HT-29 (cell line): ENCODE measurements around the gene TTC28. TPM values are rescaled to one million over a fixed set of nuclear protein-coding genes. Genes with fewer than 3 reads are reported as not detected.
"Not testable (repeated sequence)": the region's sequence is repeated elsewhere in the genome, so short reads cannot be mapped to it uniquely, and the experiment has no call there.

ENCODE experiments used
- DNase-seq: peaks from one replicate; pipeline ENCODE4 v3.0.0-alpha.2; 2015; ENCODE audit warnings: low spot score
- total RNA-seq: library from RNA; depleted of rRNA; stranded (reverse); fragments of >200 nt; shearing (Covaris generic); gene quantifications from 2 replicates; pipeline ENCODE4 v1.2.3, GENCODE V29; 2014

TTC28 gene
- total RNA-seq, 1 experiment from 2014 or later, result not detected

DNA sequence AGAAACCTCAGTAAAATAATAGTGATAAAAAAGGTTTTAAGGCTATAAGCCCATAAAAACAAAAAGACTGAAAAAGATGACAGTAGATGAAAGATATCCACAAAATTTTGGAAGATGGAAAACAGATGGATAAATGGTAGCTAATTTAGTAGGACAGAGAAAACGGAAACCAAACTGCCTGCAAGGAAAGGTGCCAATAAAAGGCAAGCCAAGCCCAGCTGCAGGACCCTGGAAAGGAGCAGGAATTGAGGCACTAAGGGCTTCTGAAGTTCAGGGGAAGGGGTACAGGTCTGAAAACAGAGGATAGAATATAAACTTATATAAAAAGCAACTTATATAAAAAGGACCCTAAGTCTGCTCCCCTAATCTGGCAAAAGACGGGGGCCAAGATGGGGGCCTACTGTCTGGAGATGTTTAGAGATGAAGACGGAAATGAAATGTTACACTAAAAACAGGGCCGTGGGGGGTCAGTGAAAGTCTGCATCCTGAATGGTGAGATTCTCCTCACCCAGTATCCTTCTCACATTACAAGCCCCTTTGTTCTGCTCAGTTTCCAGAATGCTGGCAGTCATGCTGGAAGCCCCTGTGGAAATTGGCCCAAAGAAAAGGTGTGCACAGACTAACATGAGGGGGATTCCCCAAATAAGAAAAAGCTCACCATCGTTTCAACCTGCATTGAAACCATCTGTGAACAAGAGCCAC is 491.3 kb downstream of the TTC28 start:
- DNase-seq, result no peak

GRCh38 chr22:28187612-28188011 is 492.0 kb downstream of the TTC28 start:
- no peak for DNase-seq

- DNase-seq, result no peak
These were observed 493.0 kb downstream of the TTC28 start for GRCh38 chr22:28186641-28187040.

DNA sequence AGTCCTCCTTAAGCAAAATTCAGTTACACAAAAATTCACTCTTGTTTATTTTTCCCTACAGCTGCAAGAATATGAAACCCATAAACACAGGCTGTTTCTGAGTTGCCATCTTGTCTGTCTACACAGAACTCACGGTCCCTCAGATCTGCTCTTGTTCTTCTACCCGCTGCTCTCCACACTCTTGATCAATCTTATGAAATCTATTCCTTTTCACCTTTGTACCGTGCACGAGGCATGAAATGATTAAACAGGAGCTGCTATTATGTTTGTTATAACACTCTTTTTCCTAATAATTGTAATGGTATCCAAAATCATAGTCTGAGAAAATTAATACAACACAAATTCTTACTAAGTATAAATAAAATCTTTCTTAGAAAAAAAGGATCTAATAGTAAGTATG is 494.5 kb downstream of the TTC28 start:
- no peak for DNase-seq

DNA sequence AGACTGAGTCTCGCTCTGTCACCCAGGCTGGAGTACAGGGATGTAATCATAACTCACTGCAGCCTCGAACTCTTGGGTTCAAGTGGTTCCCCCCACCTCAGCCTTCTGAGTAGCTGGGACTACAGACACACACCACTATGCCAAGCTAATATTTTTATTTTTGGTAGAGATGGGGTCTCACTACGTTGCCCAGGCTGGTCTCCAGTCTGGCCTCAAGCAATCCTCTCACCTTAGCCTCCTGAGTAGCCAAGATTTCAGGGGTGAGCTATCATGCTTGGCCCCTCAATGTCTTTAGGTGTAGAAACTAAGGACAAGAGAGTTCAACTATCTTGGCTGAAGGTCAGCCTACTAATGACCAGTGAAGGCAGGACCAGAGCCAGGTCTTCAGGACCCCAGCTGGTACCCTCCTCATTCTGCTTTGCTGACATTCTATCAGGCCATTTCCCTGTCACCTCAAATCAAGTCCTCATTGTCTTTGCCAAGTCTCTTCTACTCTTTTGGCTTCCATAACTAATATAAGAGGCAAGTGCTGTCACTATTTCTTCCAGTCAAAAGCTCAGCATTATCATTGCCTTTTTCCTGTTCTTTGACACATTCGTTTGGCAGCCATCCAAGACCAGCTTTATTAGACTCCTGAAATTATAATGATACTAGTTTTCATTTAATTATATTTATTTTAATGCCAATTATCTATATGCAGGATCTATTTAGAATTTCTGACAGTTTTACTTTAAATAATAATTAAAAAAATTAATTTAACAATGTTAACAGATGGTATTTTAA is 496.4 kb downstream of the TTC28 start:
- peak; percentile 14 for DNase-seq

DNA sequence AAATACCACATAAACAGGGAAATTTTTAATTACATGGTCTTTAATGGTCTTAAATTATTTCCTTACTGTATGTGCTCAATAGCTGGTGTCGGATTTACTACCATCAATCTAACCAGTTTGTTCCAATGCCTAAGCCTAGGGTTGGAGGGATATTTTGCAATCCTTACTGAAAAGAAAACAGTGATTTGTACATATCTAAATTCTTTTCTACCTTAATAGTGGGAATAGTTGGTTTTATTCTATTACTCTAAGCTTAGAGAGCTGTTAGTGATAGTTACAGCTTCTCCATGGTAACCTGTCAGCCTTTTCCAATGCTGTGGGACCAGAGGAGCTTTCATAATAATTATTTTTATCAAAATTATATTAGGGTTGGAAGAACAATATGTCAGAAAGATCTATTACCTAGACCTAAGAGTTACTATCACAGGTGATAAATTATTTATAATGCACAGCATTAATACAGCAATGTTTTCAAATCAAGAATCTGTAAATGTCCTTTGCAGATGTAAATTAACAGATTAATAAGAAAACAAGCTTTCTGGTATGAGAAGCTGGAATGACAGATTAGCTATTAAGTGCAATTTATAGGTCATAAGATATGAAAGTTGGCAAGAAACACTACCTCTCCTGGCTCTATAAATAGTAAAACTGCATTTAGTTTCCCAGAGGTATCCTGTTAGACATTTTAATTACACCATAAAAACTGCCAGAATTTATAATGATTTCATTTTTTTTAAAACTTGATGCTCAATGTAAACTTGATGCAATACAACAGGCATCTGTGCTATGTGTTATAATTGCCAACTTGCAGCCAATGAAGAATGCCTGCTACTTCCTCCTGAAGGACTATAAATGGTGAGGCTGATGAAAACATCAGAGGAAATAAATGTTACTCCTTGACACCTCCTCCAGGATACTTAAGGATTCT is 498.6 kb downstream of the TTC28 start:
- peak; percentile 10 for DNase-seq

DNA sequence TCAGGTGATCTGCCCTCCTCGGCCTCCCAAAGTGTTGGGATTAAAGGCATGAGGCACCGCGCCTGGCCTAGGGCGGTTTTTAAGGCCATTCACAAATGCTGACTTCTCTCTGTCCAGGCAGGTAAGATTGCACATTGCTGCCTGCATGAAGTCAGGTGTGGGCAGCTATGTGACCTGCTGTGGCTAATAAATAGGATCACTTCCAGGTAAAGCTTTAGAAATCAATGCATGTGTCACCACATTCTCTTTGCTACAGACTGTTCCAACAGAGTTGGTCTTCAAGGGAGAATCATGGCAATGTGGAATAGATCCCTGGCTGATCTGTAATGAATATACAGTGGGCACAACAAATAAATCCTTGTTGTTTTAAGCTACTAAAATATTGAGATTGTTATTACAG is 500.2 kb downstream of the TTC28 start:
- DNase-seq, result no peak

DNA sequence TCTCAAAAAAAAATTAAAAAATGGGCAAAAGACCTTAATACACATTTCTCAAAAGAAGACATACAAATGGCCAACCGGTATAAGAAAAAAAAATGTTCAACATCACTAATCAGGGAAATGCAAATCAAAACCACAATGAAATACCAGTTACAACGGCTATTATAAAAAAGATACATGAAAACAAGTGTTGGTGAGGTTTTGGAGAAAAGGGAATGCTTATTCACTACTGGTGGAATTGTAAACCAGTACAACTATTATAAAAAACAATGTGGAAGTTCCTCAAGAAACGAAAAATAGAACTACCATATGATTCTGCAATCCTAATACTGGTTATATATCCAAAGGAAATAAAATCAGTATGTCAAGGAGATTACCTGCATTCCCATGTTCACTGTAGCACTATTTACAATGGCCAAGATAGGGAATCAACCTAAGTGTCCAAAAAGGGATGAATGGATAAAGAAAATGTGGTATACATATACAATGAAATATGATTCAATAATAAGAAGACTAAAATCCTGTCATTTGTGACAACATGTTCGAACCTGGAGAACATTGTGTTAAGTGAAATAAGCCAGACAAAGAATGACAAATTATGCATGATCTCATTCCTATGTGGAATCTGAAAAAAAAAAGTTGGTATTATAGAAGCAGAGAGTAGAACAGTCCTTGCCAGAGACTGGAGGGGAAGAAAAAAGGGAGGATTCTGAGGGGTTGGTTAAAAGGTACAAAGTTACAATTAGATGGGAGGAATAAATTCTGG is 503.7 kb downstream of the TTC28 start:
- no peak for DNase-seq

DNA sequence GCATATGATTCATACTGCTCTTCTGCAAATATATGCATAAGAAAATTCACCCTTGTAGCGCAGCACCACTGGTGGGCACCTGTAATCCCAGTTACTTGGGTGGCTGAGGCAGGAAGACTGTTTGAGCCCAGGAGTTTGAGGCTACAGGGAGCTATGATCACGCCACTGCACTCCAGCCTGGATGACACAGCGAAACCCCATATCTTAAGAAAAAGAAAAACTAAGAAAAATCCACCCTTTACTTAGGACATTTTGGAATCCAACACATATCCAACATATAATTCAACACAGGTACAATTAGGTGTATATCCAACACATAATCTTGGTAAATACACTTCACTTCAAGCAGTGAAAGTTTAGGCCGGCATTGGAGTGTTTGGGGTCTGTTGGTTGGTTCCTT is 505.1 kb downstream of the TTC28 start:
- DNase-seq, result no peak

DNA sequence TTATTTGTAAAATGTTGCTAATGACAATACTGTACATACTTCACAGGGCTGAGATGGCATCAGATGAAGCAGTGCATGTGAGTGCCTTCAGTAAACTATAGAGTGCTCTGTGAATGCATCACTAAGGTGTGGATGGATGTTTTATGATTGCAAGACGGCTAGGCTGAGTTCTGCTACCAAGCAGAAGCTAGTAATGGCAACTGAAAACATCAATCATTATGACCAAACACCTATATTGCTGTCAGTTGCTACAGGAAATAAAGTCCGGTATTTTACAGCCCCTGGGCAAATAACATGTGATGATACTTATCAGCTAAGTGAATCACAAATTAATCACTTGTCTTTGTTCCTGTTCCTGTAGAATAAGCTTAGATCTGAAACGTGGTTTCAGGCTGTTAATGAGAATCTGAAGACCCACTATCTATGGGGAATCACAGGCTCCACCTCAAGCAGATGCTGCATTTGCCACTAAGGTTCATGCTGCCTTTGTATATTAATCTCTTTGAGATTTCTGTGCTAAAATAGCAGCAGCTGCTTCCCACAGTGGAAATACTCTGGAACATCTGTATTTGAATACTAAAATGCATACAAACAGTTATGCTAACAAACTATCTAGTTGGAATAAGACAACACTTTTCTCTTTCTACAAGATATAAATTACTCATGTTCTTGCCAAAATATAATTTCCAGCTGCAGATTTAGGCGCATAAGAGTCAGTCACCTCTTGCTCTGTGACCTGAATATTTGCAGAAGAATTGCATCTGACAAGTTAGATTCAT is 506.6 kb downstream of the TTC28 start:
- DNase-seq, result peak; percentile 65

GRCh38 chr22:28171712-28172111 is 507.9 kb downstream of the TTC28 start:
- no peak for DNase-seq

GRCh38 chr22:28171115-28171514 is 508.5 kb downstream of the TTC28 start:
- no peak for DNase-seq

GRCh38 chr22:28169314-28169713 is 510.3 kb downstream of the TTC28 start:
- DNase-seq, result not testable (repeated sequence)

DNA sequence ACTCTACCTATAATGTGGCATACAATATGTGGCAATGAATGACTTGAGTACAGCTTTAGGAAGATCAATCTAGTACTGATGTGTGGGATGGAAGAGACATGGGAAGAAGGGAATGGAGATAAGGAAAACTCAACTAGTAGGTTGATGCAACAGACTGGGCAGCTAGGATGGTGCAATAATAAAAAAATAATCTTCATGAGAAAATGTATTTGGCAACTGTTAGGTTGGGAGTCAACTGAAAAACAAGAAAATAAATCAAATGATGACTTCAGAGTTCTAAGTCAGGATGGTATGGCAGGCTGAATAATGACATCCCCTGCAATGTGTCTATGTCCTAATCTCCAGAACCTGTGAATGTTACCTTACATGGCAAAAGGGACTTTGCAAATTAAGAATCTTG is 523.8 kb downstream of the TTC28 start:
- no peak for DNase-seq

- no peak for DNase-seq
These were observed 524.8 kb downstream of the TTC28 start for GRCh38 chr22:28154861-28155260.

- DNase-seq, result no peak
These were observed 528.4 kb downstream of the TTC28 start for GRCh38 chr22:28151151-28151816.

GRCh38 chr22:28148816-28149465 is 530.7 kb downstream of the TTC28 start:
- no peak for DNase-seq

- no peak for DNase-seq
These were observed 532.2 kb downstream of the TTC28 start for GRCh38 chr22:28147401-28147800.
